ENCODE results near the gene NUAK1.

Gene NUAK1

GRCh38 chr12:106138633-106139421, at the start of gene NUAK1:
TSS of gene NUAK1 (minus strand) at chr12:106138954. CDS start at chr12:106138653, 301 bp downstream.
- DNase-seq (ENCODE audit: insufficient read length, low spot score) (no peak), FAIRE-seq (no peak)

GRCh38 chr12:106188256-106188655, 49.5 kb upstream of the NUAK1 start:
- no peak for FAIRE-seq
- DNase-seq (ENCODE audit: insufficient read length, low spot score) = no peak

- DNase-seq (ENCODE audit: insufficient read length, low spot score) (no peak), FAIRE-seq (no peak)
These were observed 49.1 kb upstream of the NUAK1 start for GRCh38 chr12:106187842-106188241.

GRCh38 chr12:106187155-106187789, 48.5 kb upstream of the NUAK1 start:
- FAIRE-seq (no peak), DNase-seq (ENCODE audit: insufficient read length, low spot score) (no peak)

GRCh38 chr12:106183735-106184134, 45.0 kb upstream of the NUAK1 start:
- FAIRE-seq (no peak), DNase-seq (ENCODE audit: insufficient read length, low spot score) (no peak)

- DNase-seq (ENCODE audit: insufficient read length, low spot score) (no peak), FAIRE-seq (no peak)
These were observed 42.8 kb upstream of the NUAK1 start for GRCh38 chr12:106181401-106182114.

GRCh38 chr12:106179086-106179485, 40.3 kb upstream of the NUAK1 start:
- FAIRE-seq (no peak), DNase-seq (ENCODE audit: insufficient read length, low spot score) (no peak)

- no peak for FAIRE-seq
These were observed 39.8 kb upstream of the NUAK1 start for GRCh38 chr12:106178562-106178961.

GRCh38 chr12:106176560-106176959, 37.8 kb upstream of the NUAK1 start:
- FAIRE-seq (no peak), DNase-seq (ENCODE audit: insufficient read length, low spot score) (no peak)

More at GRCh38 chr12:106178562-106178961, 39.8 kb upstream of the NUAK1 start:
- no peak for DNase-seq (ENCODE audit: insufficient read length, low spot score)

- FAIRE-seq (no peak), DNase-seq (ENCODE audit: insufficient read length, low spot score) (no peak)
These were observed 36.1 kb upstream of the NUAK1 start for GRCh38 chr12:106174876-106175275.

- FAIRE-seq (no peak), DNase-seq (ENCODE audit: insufficient read length, low spot score) (no peak)
These were observed 34.7 kb upstream of the NUAK1 start for GRCh38 chr12:106173442-106173841.

GRCh38 chr12:106171117-106171750, 32.5 kb upstream of the NUAK1 start:
- no peak for DNase-seq (ENCODE audit: insufficient read length, low spot score)
- no peak for FAIRE-seq

- no peak for FAIRE-seq
- DNase-seq (ENCODE audit: insufficient read length, low spot score) = no peak
These were observed 31.5 kb upstream of the NUAK1 start for GRCh38 chr12:106170285-106170684.

GRCh38 chr12:106163712-106164111, 25.0 kb upstream of the NUAK1 start:
- no peak for FAIRE-seq

GRCh38 chr12:106161491-106161890, 22.7 kb upstream of the NUAK1 start:
- FAIRE-seq (no peak), DNase-seq (ENCODE audit: insufficient read length, low spot score) (no peak)

More at GRCh38 chr12:106163712-106164111, 25.0 kb upstream of the NUAK1 start:
- DNase-seq (ENCODE audit: insufficient read length, low spot score) = no peak

- no peak for DNase-seq (ENCODE audit: insufficient read length, low spot score)
These were observed 22.2 kb upstream of the NUAK1 start for GRCh38 chr12:106160915-106161314.

GRCh38 chr12:106157802-106158201, 19.0 kb upstream of the NUAK1 start:
- DNase-seq (ENCODE audit: insufficient read length, low spot score) (no peak), FAIRE-seq (no peak)

More at GRCh38 chr12:106160915-106161314, 22.2 kb upstream of the NUAK1 start:
- no peak for FAIRE-seq

GRCh38 chr12:106154751-106155273, 16.1 kb upstream of the NUAK1 start:
- FAIRE-seq (no peak), DNase-seq (ENCODE audit: insufficient read length, low spot score) (no peak)

GRCh38 chr12:106152334-106152733, 13.6 kb upstream of the NUAK1 start:
- no peak for FAIRE-seq
- DNase-seq (ENCODE audit: insufficient read length, low spot score) = no peak

GRCh38 chr12:106150555-106150954, 11.8 kb upstream of the NUAK1 start:
- FAIRE-seq = no peak
- DNase-seq (ENCODE audit: insufficient read length, low spot score) = no peak
